HL-60 (cell line): ENCODE data around the gene PRR33.

Experiments used
- DNase-seq, 2 experiments: peaks; one replicate each; pipeline ENCODE4 v3.0.0-alpha.2; 2010 to 2020; ENCODE audit warnings: low read depth in 1 of 2, low spot score in 1 of 2
- H3K27ac ChIP-seq: fragments of 250-450 bp; sonication (Bioruptor Pico); replicated peaks from 2 replicates; pipeline ENCODE4 v1.5.1; 2020; ENCODE audit warnings: mild to moderate bottlenecking, moderate library complexity
- H3K27me3 ChIP-seq: fragments of 250-450 bp; sonication (Bioruptor Pico); 2 replicates; pipeline ENCODE4 v1.5.1; 2021; ENCODE audit warnings: mild to moderate bottlenecking, moderate library complexity; ENCODE audit not compliant: insufficient read depth, poor library complexity, severe bottlenecking
- H3K4me3 ChIP-seq: replicated peaks from 2 replicates; pipeline ENCODE4 v1.5.1; 2011; ENCODE audit warnings: mild to moderate bottlenecking, control low read depth, low read length; ENCODE audit not compliant: insufficient read depth
- CTCF ChIP-seq: IDR thresholded peaks from one replicate; pipeline ENCODE4 v1.5.1; 2011; ENCODE audit warnings: low read length, control low read depth, inconsistent platforms; ENCODE audit not compliant: insufficient read depth
- GABPA ChIP-seq: IDR thresholded peaks from 2 replicates; pipeline ENCODE4 v1.6.1; 2012; ENCODE audit warnings: low read depth
- POLR2AphosphoS5 ChIP-seq: IDR thresholded peaks from 2 replicates; pipeline ENCODE4 v1.6.1; 2012; ENCODE audit warnings: low read depth
- REST ChIP-seq: IDR thresholded peaks from 2 replicates; pipeline ENCODE4 v1.6.1; 2012; ENCODE audit warnings: low read depth; ENCODE audit not compliant: insufficient replicate concordance
- SPI1 ChIP-seq: IDR thresholded peaks from 2 replicates; pipeline ENCODE4 v1.6.1; 2012; ENCODE audit warnings: low read depth, mild to moderate bottlenecking, borderline replicate concordance

PRR33 gene

GRCh38 chr11:1866226-1866625 is 25.5 kb downstream of the PRR33 start:
- no peak overlapping the region for H3K27ac ChIP-seq
- no peaks in the 10 kb centered on the region for H3K27me3 ChIP-seq
- no peak overlapping the region for H3K4me3 ChIP-seq
- no peak for DNase-seq
- no peak for TF ChIP-seq POLR2AphosphoS5
- no peak for TF ChIP-seq REST
- TF ChIP-seq SPI1, result no peak
- no peak for TF ChIP-seq CTCF
- no peak for TF ChIP-seq GABPA

- H3K27me3 ChIP-seq, result no peaks in the 10 kb centered on the region
- no peak overlapping the region for H3K4me3 ChIP-seq
- DNase-seq, result no peak
- TF ChIP-seq POLR2AphosphoS5 (0 out of 2 replicates have a peak, but pooled peaks have one; percentile 22), CTCF (no peak), GABPA (no peak), REST (no peak)
- no peak overlapping the region for H3K27ac ChIP-seq
Measured at GRCh38 chr11:1864831-1865665, 26.6 kb downstream of the PRR33 start.

- Histone ChIP-seq H3K27ac (no peak overlapping the region), H3K4me3 (no peak overlapping the region), H3K27me3 (no peaks in the 10 kb centered on the region)
- no peak for TF ChIP-seq GABPA
- no peak for TF ChIP-seq CTCF
- TF ChIP-seq SPI1, result no peak
- no peak for TF ChIP-seq REST
- DNase-seq, result no peak
Measured at GRCh38 chr11:1864231-1864630, 27.5 kb downstream of the PRR33 start.
